K562 (cell line): Measurements from ENCODE around the gene IGF2. TPM values are rescaled to one million over a fixed set of nuclear protein-coding genes. Genes with fewer than 3 reads are reported as not detected.

Source experiments
- microRNA counts: library from miRNA; unstranded; fragments of <30 nt; microRNA quantifications from one replicate; lab custom pipeline; 2016
- microRNA-seq: library from miRNA; unstranded; fragments of <30 nt; microRNA quantifications from one replicate; pipeline ENCODE4, GENCODE V29; 2018; ENCODE audit warnings: borderline microRNAs expressed
- polyA plus RNA-seq, 8 experiments: library from polyadenylated mRNA; depleted of rRNA in 4 of 8; stranded (reverse) in 5 of 8; unstranded in 3 of 8; fragments of >200 nt; fragmentation: Nextera tagmentation in 2 of 8; fragmentation: Illumina TruSeq in 1 of 8; extraction: Ambion mirVana in 2 of 8; extraction: Trizol in 1 of 8; gene quantifications; 2 replicates each; pipeline versions ENCODE4 v1.2.1 to v1.2.3, GENCODE V29; 2011 to 2014; ENCODE audit warnings: inconsistent platforms in 1 of 8, missing spikeins in 1 of 8
- small RNA-seq: library from RNA; depleted of rRNA; stranded (forward); fragments of <200 nt; gene quantifications from one replicate; pipeline ENCODE3, GENCODE V24; 2014
- total RNA-seq, 7 experiments: library from RNA; depleted of rRNA in 6 of 7; stranded (reverse); fragments of >200 nt in 6 of 7; fragmentation: Illumina TruSeq in 2 of 7; extraction: Trizol in 2 of 7; gene quantifications; 2 replicates each; pipeline versions ENCODE4 v1.2.1 to v1.2.3, GENCODE V29; 2011 to 2021; ENCODE audit warnings: low replicate concordance in 1 of 7

Gene IGF2
- total and polyA plus RNA-seq, 9 of the 15 experiments (the other 6 are each of a cell fraction or from before 2014, with no cell fraction given), result 0.16 TPM; not detected in 8

MicroRNA genes within 50 kb of the gene (microRNA counts, 767-probe panel; counts per million panel counts)
- microRNA hsa-miR-483-3p (lab: Ali Mortazavi, UCI), result 870 counts per million, percentile 17 among the panel's probes with 10 or more counts
- not detected for microRNA hsa-miR-483-5p (lab: Ali Mortazavi, UCI)

Small RNA genes within 50 kb of the gene (microRNA-seq; reads per million reads assigned to microRNA genes)
- gene MIR4686 (not detected), gene MIR483 (0.27 reads per million)

Small RNA genes within 50 kb of the gene (small RNA-seq; reads per million reads assigned to genes)
- gene MIR4686 (not detected), gene MIR483 (not detected)

Other genes with a start within 250 kb of the IGF2 start
Only the 7 nearest of the 10 such genes appear.
- gene MRPL23, start 192.1 kb downstream of the IGF2 start, total RNA-seq (2014; rRNA removed), result 109 and 128 TPM in 2 replicates
- gene MRPL23, start 192.1 kb downstream of the IGF2 start, total RNA-seq (2014; rRNA removed; fragmentation: Illumina TruSeq; extraction: Trizol), result 17.5 and 22.7 TPM in 2 replicates
- gene MRPL23, start 192.1 kb downstream of the IGF2 start, total RNA-seq (2015; rRNA removed; fragmentation: Illumina TruSeq; extraction: Trizol), result 46.2 and 53.3 TPM in 2 replicates
- gene MRPL23, start 192.1 kb downstream of the IGF2 start, total RNA-seq (2021), result 63.7 and 72.7 TPM in 2 replicates
- 35.5 and 50.9 TPM in 2 replicates for gene MRPL23, start 192.1 kb downstream of the IGF2 start, polyA plus RNA-seq (2011; rRNA removed)
- gene MRPL23, start 192.1 kb downstream of the IGF2 start, polyA plus RNA-seq (2014; fragmentation: Illumina TruSeq; extraction: Trizol), result 37.4 and 42.9 TPM in 2 replicates
- 1 to 10 TPM in 1 of 2 experiments, under 1 TPM in 1; 0.44 to 1.1 TPM for gene MRPL23, start 192.1 kb downstream of the IGF2 start, polyA plus RNA-seq (2014; fragmentation: Nextera tagmentation; extraction: Ambion mirVana)
- 79.9 and 85.9 TPM in 2 replicates for gene MRPL23, start 192.1 kb downstream of the IGF2 start, polyA plus RNA-seq (2014; rRNA removed)
- gene H19, start 141.5 kb downstream of the IGF2 start, total RNA-seq (2014; rRNA removed), result 18.7 and 20.7 TPM in 2 replicates
- gene H19, start 141.5 kb downstream of the IGF2 start, total RNA-seq (2014; rRNA removed; fragmentation: Illumina TruSeq; extraction: Trizol), result 4.0 and 5.8 TPM in 2 replicates
- gene H19, start 141.5 kb downstream of the IGF2 start, total RNA-seq (2015; rRNA removed; fragmentation: Illumina TruSeq; extraction: Trizol), result 20.5 and 24.6 TPM in 2 replicates
- 10.0 and 15.6 TPM in 2 replicates for gene H19, start 141.5 kb downstream of the IGF2 start, total RNA-seq (2021)
- 220 and 682 TPM in 2 replicates for gene H19, start 141.5 kb downstream of the IGF2 start, polyA plus RNA-seq (2011; rRNA removed)
- gene H19, start 141.5 kb downstream of the IGF2 start, polyA plus RNA-seq (2014; fragmentation: Illumina TruSeq; extraction: Trizol), result 15.7 and 19.7 TPM in 2 replicates
- under 1 TPM; 0.13 to 0.63 TPM for gene H19, start 141.5 kb downstream of the IGF2 start, polyA plus RNA-seq (2014; fragmentation: Nextera tagmentation; extraction: Ambion mirVana)
- gene H19, start 141.5 kb downstream of the IGF2 start, polyA plus RNA-seq (2014; rRNA removed), result 13.0 and 18.2 TPM in 2 replicates
- not detected in 2 replicates for gene INS, start 21.8 kb upstream of the IGF2 start, total RNA-seq (2014; rRNA removed)
- gene INS, start 21.8 kb upstream of the IGF2 start, total RNA-seq (2014; rRNA removed; fragmentation: Illumina TruSeq; extraction: Trizol), result not detected in 2 replicates
- gene INS, start 21.8 kb upstream of the IGF2 start, total RNA-seq (2015; rRNA removed; fragmentation: Illumina TruSeq; extraction: Trizol), result not detected in 2 replicates
- gene INS, start 21.8 kb upstream of the IGF2 start, total RNA-seq (2021), result not detected in 2 replicates
- not detected in 2 replicates for gene INS, start 21.8 kb upstream of the IGF2 start, polyA plus RNA-seq (2011; rRNA removed)
- not detected in 2 replicates for gene INS, start 21.8 kb upstream of the IGF2 start, polyA plus RNA-seq (2014; fragmentation: Illumina TruSeq; extraction: Trizol)
- gene INS, start 21.8 kb upstream of the IGF2 start, polyA plus RNA-seq (2014; fragmentation: Nextera tagmentation; extraction: Ambion mirVana), result not detected
- not detected in 2 replicates for gene INS, start 21.8 kb upstream of the IGF2 start, polyA plus RNA-seq (2014; rRNA removed)
- gene TH, start 32.4 kb upstream of the IGF2 start, total RNA-seq (2014; rRNA removed), result not detected in 2 replicates
- not detected in 2 replicates for gene TH, start 32.4 kb upstream of the IGF2 start, total RNA-seq (2014; rRNA removed; fragmentation: Illumina TruSeq; extraction: Trizol)
- not detected in 2 replicates for gene TH, start 32.4 kb upstream of the IGF2 start, total RNA-seq (2015; rRNA removed; fragmentation: Illumina TruSeq; extraction: Trizol)
- not detected in 2 replicates for gene TH, start 32.4 kb upstream of the IGF2 start, total RNA-seq (2021)
- gene TH, start 32.4 kb upstream of the IGF2 start, polyA plus RNA-seq (2011; rRNA removed), result not detected in 2 replicates
- not detected in 2 replicates for gene TH, start 32.4 kb upstream of the IGF2 start, polyA plus RNA-seq (2014; fragmentation: Illumina TruSeq; extraction: Trizol)
- not detected for gene TH, start 32.4 kb upstream of the IGF2 start, polyA plus RNA-seq (2014; fragmentation: Nextera tagmentation; extraction: Ambion mirVana)
- gene TH, start 32.4 kb upstream of the IGF2 start, polyA plus RNA-seq (2014; rRNA removed), result not detected in 2 replicates
- 1.4 and 1.7 TPM in 2 replicates for gene ASCL2, start 131.2 kb upstream of the IGF2 start, total RNA-seq (2014; rRNA removed)
- 0.11 TPM in 1 of 2 replicates, not detected in the other for gene ASCL2, start 131.2 kb upstream of the IGF2 start, total RNA-seq (2014; rRNA removed; fragmentation: Illumina TruSeq; extraction: Trizol)
- gene ASCL2, start 131.2 kb upstream of the IGF2 start, total RNA-seq (2015; rRNA removed; fragmentation: Illumina TruSeq; extraction: Trizol), result 0.36 and 0.53 TPM in 2 replicates
- 1.1 and 1.2 TPM in 2 replicates for gene ASCL2, start 131.2 kb upstream of the IGF2 start, total RNA-seq (2021)
- gene ASCL2, start 131.2 kb upstream of the IGF2 start, polyA plus RNA-seq (2011; rRNA removed), result 0.07 and 0.15 TPM in 2 replicates
- gene ASCL2, start 131.2 kb upstream of the IGF2 start, polyA plus RNA-seq (2014; fragmentation: Illumina TruSeq; extraction: Trizol), result 0.12 and 0.26 TPM in 2 replicates
- not detected for gene ASCL2, start 131.2 kb upstream of the IGF2 start, polyA plus RNA-seq (2014; fragmentation: Nextera tagmentation; extraction: Ambion mirVana)
- gene ASCL2, start 131.2 kb upstream of the IGF2 start, polyA plus RNA-seq (2014; rRNA removed), result 0.76 and 1.4 TPM in 2 replicates
- gene C11orf21, start 162.5 kb upstream of the IGF2 start, total RNA-seq (2014; rRNA removed), result 1.3 and 2.0 TPM in 2 replicates
- gene C11orf21, start 162.5 kb upstream of the IGF2 start, total RNA-seq (2014; rRNA removed; fragmentation: Illumina TruSeq; extraction: Trizol), result 0.64 and 0.65 TPM in 2 replicates
- 2.3 and 2.5 TPM in 2 replicates for gene C11orf21, start 162.5 kb upstream of the IGF2 start, total RNA-seq (2015; rRNA removed; fragmentation: Illumina TruSeq; extraction: Trizol)
- gene C11orf21, start 162.5 kb upstream of the IGF2 start, total RNA-seq (2021), result 2.1 and 2.6 TPM in 2 replicates
- gene C11orf21, start 162.5 kb upstream of the IGF2 start, polyA plus RNA-seq (2011; rRNA removed), result 1.2 and 2.1 TPM in 2 replicates
- gene C11orf21, start 162.5 kb upstream of the IGF2 start, polyA plus RNA-seq (2014; fragmentation: Illumina TruSeq; extraction: Trizol), result 1.0 and 1.3 TPM in 2 replicates
- gene C11orf21, start 162.5 kb upstream of the IGF2 start, polyA plus RNA-seq (2014; fragmentation: Nextera tagmentation; extraction: Ambion mirVana), result under 1 TPM; 0.10 to 0.15 TPM
- 2.0 and 2.1 TPM in 2 replicates for gene C11orf21, start 162.5 kb upstream of the IGF2 start, polyA plus RNA-seq (2014; rRNA removed)
- gene TSPAN32, start 162.6 kb upstream of the IGF2 start, total RNA-seq (2014; rRNA removed), result 3.0 and 3.4 TPM in 2 replicates
- 0.86 and 1.4 TPM in 2 replicates for gene TSPAN32, start 162.6 kb upstream of the IGF2 start, total RNA-seq (2014; rRNA removed; fragmentation: Illumina TruSeq; extraction: Trizol)
- gene TSPAN32, start 162.6 kb upstream of the IGF2 start, total RNA-seq (2015; rRNA removed; fragmentation: Illumina TruSeq; extraction: Trizol), result 2.6 TPM in 2 replicates
- 4.8 and 5.9 TPM in 2 replicates for gene TSPAN32, start 162.6 kb upstream of the IGF2 start, total RNA-seq (2021)
- gene TSPAN32, start 162.6 kb upstream of the IGF2 start, polyA plus RNA-seq (2011; rRNA removed), result 4.2 and 9.4 TPM in 2 replicates
- gene TSPAN32, start 162.6 kb upstream of the IGF2 start, polyA plus RNA-seq (2014; fragmentation: Illumina TruSeq; extraction: Trizol), result 0.79 and 2.8 TPM in 2 replicates
- under 1 TPM; 0.21 to 0.57 TPM for gene TSPAN32, start 162.6 kb upstream of the IGF2 start, polyA plus RNA-seq (2014; fragmentation: Nextera tagmentation; extraction: Ambion mirVana)
- gene TSPAN32, start 162.6 kb upstream of the IGF2 start, polyA plus RNA-seq (2014; rRNA removed), result 3.3 and 7.3 TPM in 2 replicates